Activated naive CD4-positive, alpha-beta T cell treated with anti-CD3 and anti-CD28 coated beads, Interleukin-2, amount 50 U/mL, for 72 hours (primary cell): ENCODE measurements around the gene TSC22D4. TPM values are rescaled to one million over a fixed set of nuclear protein-coding genes. Genes with fewer than 3 reads are reported as not detected.
"Not testable (repeated sequence)": the region's sequence is repeated elsewhere in the genome, so short reads cannot be mapped to it uniquely, and the experiment has no call there.

ENCODE experiments used
- ATAC-seq, 2 donors: fragments of 150-1000 bp; cut with Tn5 transposase; 2 replicates each; pipeline ENCODE4 v1.10.0; 2021; ENCODE audit warnings: mild to moderate bottlenecking in 2 of 2, moderate library complexity in 2 of 2
- DNase-seq, 2 donors: peaks; one replicate each; pipeline ENCODE4 v3.0.0; 2021 to 2022; ENCODE audit warnings: low spot score in 2 of 2
- H3K27ac Mint-ChIP-seq, 2 donors: one replicate each; pipeline ENCODE4 v1.8.0; 2022; ENCODE audit warnings: mild to moderate bottlenecking in 2 of 2, mixed read lengths in 2 of 2
- H3K36me3 Mint-ChIP-seq, 2 donors: one replicate each; pipeline ENCODE4 v1.8.0; 2022; ENCODE audit warnings: mixed read lengths in 2 of 2
- H3K9me3 Mint-ChIP-seq, 2 donors: one replicate each; pipeline ENCODE4 v1.8.0; 2022; ENCODE audit warnings: mixed read lengths in 2 of 2
- total RNA-seq, 2 donors: library from RNA; stranded (reverse); gene quantifications; one replicate each; pipeline ENCODE4 v1.2.3, GENCODE V29; 2022

The TSC22D4 gene
- total RNA-seq, 2 donors from 2014 or later: 96.2 to 99.9 TPM

- H3K27ac Mint-ChIP-seq: no peak overlapping the region
- ATAC-seq (peak; percentile 15 to 17), DNase-seq (no peak)
- no peaks in the 10 kb centered on the region for H3K9me3 Mint-ChIP-seq
- H3K36me3 Mint-ChIP-seq: no peaks in the 10 kb centered on the region
Observed at GRCh38 chr7:100465702-100466311, 13.2 kb downstream of the TSC22D4 start.

DNA sequence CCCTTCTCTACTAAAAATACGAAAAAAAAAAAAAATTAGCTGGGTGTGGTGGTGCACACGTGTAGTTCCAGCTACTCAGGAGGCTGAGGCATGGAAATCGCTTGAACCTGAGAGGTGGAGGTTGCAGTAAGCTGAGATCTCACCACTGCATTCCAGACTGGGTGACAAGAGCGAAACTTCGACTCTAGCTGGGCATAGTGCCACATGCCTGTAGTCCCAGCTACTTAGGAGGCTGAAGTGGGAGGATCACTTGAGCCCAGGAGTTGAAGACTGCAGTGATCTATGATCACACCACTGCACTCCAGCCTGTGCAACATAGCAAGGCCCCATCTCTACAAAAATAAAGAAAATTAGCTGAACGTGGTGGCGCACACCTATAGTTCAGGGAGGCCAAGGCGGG is 13.7 kb downstream of the TSC22D4 start:
- no peaks in the 10 kb centered on the region for H3K36me3 Mint-ChIP-seq
- H3K9me3 Mint-ChIP-seq: no peaks in the 10 kb centered on the region
- H3K27ac Mint-ChIP-seq: no peak overlapping the region
- no peak for DNase-seq
- ATAC-seq: no peak

DNA sequence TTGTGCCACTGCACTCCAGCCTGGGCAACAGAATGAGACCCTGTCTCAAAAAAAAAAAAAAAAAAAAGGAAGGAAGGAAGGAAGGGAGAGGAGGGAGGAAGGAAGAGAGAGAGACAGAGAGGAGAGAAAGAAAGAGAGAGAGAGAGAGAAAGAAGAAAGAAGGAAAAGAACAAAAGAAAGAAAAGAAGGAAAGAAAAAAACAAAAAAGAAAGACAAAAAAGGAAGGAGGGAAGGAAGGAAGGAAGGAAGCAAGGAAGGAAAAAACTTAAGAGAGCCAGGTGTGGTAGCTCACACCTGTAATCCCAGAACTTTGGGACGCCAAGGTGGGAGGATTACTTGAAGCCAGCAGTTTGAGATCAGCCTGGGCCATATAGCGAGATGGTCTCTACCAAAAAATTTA is 14.2 kb downstream of the TSC22D4 start:
- H3K27ac Mint-ChIP-seq: peak overlapping the region; percentile 0 to 35
- ATAC-seq: no peak

DNA sequence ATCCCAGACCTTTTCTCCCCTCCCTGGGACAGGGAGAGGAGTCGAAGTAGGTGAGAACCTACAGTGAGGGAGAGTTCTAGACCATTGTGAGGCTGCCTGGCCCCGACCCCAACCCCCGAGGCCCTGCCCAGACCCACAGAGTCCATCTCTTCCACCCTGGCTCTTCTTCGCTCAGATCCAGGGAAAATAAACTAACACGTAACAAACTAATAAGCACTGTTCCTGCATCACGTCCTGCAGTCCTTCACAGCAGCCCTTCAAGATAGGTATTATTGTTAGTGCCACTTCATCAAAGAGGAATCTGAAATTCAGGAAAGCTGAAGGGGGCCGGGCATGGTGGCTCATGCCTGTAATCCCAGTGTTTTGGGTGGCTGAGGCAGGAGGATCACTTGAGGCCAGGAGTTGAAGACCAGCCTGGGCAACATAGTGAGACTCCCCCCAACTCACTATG is 14.8 kb downstream of the TSC22D4 start, which contains the start of gene SPACDR:
Gene SPACDR, minus strand, starts transcription at position 51 of the 451 bp plus-strand sequence. CDS start 235 bp downstream, outside the sequence.
- DNase-seq (no peak), ATAC-seq (no peak)
- Mint-ChIP-seq H3K27ac (peak within 1 kb of the TSS; percentile 51 to 91), H3K36me3 (no peaks in the 10 kb centered on the region), H3K9me3 (no peaks in the 10 kb centered on the region)

More for the DNA sequence above, 14.2 kb downstream of the TSC22D4 start:
- DNase-seq: no peak
- Mint-ChIP-seq H3K36me3 (no peaks in the 10 kb centered on the region), H3K9me3 (no peaks in the 10 kb centered on the region)

- DNase-seq (no peak), ATAC-seq (no peak)
- no peaks in the 10 kb centered on the region for H3K36me3 Mint-ChIP-seq
- H3K27ac Mint-ChIP-seq: peak overlapping the region in 1 of 2 donors; percentile 73
- no peaks in the 10 kb centered on the region for H3K9me3 Mint-ChIP-seq
Observed at GRCh38 chr7:100457033-100457432, 22.0 kb downstream of the TSC22D4 start.

- Mint-ChIP-seq H3K9me3 (no peaks in the 10 kb centered on the region), H3K36me3 (no peaks in the 10 kb centered on the region), H3K27ac (no peak overlapping the region)
- ATAC-seq (no peak), DNase-seq (no peak)
Observed at GRCh38 chr7:100456562-100456961, 22.5 kb downstream of the TSC22D4 start.

DNA sequence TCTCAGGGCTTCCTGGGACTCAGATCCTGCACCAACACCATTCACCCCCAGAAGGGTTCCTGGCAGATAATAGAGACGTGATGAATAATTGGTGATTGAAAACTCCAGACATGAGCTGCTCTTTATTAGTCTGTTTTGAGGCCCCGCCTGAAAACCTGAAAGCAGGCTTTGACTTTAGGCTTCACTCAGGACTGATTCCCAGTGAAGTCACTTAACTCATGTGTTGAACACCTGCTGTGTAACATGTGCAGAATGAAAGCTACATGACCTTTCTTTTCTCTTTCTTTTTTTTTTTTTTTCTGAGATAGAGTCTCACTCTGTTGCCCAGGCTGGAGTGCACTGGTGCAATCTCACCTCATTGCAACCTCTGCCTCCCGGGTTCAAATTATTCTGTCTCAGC is 23.8 kb downstream of the TSC22D4 start:
- ATAC-seq (no peak), DNase-seq (no peak)
- peak overlapping the region in 1 of 2 donors; percentile 12 for H3K27ac Mint-ChIP-seq
- H3K9me3 Mint-ChIP-seq: no peaks in the 10 kb centered on the region
- H3K36me3 Mint-ChIP-seq: no peaks in the 10 kb centered on the region

- DNase-seq, H3K9me3 Mint-ChIP-seq, H3K36me3 Mint-ChIP-seq, ATAC-seq: not testable (repeated sequence)
- peak overlapping the region in 1 of 2 donors; percentile 9 for H3K27ac Mint-ChIP-seq
Observed at GRCh38 chr7:100453854-100454253, 25.2 kb downstream of the TSC22D4 start.

DNA sequence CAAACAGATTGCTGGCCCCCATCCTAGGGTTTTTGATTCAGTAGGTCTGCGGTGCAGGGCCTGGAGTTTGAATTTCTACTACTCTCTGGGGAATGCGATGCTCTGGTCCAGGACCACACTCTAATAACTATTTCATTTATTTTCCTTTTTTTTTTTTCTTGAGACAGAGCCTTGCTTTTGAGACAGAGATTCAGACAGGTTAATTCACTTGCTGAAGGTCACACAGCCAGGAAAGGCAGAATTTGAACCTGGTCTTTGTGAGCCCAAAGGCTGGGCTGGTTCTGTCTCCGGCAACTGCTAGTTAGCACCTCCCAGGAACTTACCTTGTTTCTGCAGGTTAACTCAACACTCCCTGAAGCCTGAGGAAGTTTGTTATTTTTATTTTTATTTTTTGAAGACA is 26.5 kb downstream of the TSC22D4 start:
- Mint-ChIP-seq H3K27ac (no peak overlapping the region), H3K36me3 (no peaks in the 10 kb centered on the region), H3K9me3 (no peaks in the 10 kb centered on the region)
- ATAC-seq (no peak), DNase-seq (no peak)

GRCh38 chr7:100449190-100449795 is 29.7 kb downstream of the TSC22D4 start:
- Mint-ChIP-seq H3K36me3 (no peaks in the 10 kb centered on the region), H3K27ac (no peak overlapping the region), H3K9me3 (no peaks in the 10 kb centered on the region)
- DNase-seq: no peak
- no peak for ATAC-seq

DNA sequence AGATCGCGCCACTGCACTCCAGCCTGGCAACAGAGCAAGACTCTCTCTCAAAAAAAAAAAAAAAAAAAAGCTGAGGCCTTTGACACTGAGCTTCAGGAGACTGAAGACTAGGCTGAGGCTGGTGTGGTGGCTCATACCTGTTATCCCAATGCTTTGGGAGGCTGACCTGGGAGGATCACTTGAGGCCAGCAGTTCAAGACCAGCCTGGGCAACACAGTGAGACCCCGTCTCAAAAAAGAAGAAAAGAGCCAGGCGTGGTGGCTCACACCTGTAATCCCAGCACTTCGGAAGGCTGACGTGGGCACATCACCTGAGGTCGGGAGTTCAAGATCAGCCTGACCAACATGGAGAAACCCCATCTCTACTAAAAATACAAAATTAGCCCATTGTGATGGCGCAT is 31.7 kb downstream of the TSC22D4 start:
- DNase-seq, H3K36me3 Mint-ChIP-seq, H3K9me3 Mint-ChIP-seq, ATAC-seq, H3K27ac Mint-ChIP-seq: not testable (repeated sequence)

GRCh38 chr7:100446040-100446439 is 33.0 kb downstream of the TSC22D4 start:
- Mint-ChIP-seq H3K36me3 (no peaks in the 10 kb centered on the region), H3K27ac (peak overlapping the region in 1 of 2 donors; percentile 28), H3K9me3 (no peaks in the 10 kb centered on the region)
- DNase-seq (no peak), ATAC-seq (no peak)

DNA sequence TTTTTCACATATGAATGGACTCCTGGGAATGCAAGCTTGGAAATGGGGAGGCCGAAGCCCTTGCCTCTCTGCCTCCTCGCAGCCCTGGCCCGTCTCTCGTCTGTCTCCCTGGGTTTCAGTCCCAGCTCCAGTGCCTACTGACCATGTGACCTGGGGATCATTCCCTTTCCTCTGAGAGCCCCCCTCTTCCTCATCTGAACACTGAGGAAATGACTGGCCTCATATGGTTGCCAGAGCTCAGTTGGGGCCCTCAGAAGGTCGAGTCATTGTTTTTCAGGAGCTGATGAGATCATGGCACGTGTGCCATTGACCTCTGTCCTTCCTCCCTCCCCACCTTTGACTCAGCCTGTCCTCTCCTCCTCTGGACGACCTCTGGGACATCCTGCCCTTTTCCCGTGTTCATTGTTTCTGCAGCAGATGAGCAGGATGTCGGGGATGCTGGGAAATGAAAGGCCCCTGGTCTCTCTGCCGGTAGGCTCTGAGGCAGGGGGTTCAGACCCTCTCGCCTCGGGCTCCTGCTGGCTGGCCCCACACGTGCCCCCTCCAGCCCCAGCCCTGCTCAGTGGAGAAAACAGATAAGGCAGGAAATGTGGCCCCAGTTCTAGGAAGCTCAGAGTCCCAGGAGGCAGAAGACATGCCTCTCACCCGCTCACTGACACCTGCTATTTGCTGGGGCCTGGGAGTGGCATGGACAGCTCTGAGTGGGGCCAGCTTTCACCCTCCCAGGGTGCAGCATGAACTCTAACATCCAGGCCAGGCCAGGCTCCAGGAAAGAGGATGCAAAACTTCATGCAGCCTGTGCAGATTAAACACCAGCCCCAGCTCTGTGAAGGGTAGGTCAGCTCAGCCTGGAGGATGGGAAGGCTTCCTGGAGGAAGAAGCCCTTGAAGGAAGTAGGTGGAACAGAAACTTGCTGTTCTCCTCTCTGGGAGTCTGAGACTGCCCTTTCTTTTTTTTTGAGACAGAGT is 34.4 kb downstream of the TSC22D4 start:
- Mint-ChIP-seq H3K27ac (peak overlapping the region; percentile 50 to 84), H3K36me3 (no peaks in the 10 kb centered on the region)
- peak in 1 of 2 donors; percentile 53 for DNase-seq

GRCh38 chr7:100443096-100443840 is 35.7 kb downstream of the TSC22D4 start:
- Mint-ChIP-seq H3K36me3 (no peaks in the 10 kb centered on the region), H3K9me3 (no peaks in the 10 kb centered on the region), H3K27ac (peak overlapping the region; percentile 19 to 84)
- no peak for ATAC-seq
- DNase-seq: peak in 1 of 2 donors; percentile 42

More for the DNA sequence above, 34.4 kb downstream of the TSC22D4 start:
- ATAC-seq: peak; percentile 51 to 91
- no peaks in the 10 kb centered on the region for H3K9me3 Mint-ChIP-seq

DNA sequence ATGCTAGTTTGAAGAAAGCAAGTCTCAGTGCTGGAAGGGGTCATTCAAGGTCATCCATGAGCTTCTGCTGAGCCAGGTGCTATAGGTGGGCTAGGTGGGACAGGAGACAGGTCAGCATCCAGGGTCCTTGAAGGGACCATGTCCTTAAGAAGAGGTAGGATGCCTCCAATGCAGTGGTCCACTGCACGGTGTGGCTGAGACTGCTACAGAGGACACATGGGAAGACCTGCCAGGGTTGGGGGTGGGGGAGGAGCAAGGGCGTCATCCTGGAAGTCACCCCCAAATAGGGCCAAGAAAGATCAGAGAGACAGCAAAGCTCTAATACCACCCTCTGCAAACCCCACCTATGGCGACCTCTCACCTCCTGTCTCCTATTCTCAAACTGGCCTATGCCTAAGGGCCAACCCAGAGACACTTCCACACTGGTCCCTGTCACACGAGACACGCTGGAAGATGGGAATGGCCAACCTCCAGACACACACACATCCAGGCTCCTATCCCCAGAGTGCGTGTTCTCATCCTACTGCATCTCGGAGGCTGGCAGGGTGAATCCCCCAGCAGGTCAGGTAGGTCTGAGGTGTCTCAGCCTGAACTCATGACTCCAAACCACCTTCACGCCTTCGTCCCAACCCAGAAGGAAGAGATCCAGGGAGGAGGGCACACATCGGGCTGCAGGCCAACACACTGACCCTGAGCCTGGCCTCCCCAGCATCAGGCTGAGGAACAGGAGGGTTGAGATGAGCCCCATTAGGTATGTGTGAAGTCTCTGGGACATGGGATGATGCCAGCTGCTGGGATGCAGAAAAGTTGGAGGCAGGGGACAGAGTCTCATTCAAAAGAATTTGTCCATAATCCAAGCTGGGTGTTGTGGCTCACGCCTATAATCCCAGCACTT is 37.1 kb downstream of the TSC22D4 start:
- peak in 1 of 2 donors; percentile 9 for ATAC-seq
- Mint-ChIP-seq H3K27ac (peak overlapping the region in 1 of 2 donors; percentile 77), H3K36me3 (no peaks in the 10 kb centered on the region)

More for the DNA sequence above, 37.1 kb downstream of the TSC22D4 start:
- peak in 1 of 2 donors; percentile 52 for DNase-seq
- no peaks in the 10 kb centered on the region for H3K9me3 Mint-ChIP-seq
